Thyroid gland (tissue), 4 donors: ENCODE data around the gene TMEM52.

ENCODE experiments used
- CTCF ChIP-seq, 6 experiments: fragments of 200-600 bp in 3 of 6; fragments of 450-650 bp in 3 of 6; sonication (generic) in 3 of 6; IDR thresholded peaks; one replicate each; pipeline ENCODE4 v1.5.1; 2016 to 2019; ENCODE audit warnings: antibody characterized with exemption in 6 of 6, mild to moderate bottlenecking in 2 of 6, inconsistent platforms in 1 of 6, moderate library complexity in 1 of 6
- POLR2A ChIP-seq, 2 donors: fragments of 450-650 bp; IDR thresholded peaks; one replicate each; pipeline ENCODE4 v1.6.1; 2017; ENCODE audit warnings: antibody characterized with exemption in 2 of 2, mild to moderate bottlenecking in 2 of 2, moderate library complexity in 1 of 2

DNA sequence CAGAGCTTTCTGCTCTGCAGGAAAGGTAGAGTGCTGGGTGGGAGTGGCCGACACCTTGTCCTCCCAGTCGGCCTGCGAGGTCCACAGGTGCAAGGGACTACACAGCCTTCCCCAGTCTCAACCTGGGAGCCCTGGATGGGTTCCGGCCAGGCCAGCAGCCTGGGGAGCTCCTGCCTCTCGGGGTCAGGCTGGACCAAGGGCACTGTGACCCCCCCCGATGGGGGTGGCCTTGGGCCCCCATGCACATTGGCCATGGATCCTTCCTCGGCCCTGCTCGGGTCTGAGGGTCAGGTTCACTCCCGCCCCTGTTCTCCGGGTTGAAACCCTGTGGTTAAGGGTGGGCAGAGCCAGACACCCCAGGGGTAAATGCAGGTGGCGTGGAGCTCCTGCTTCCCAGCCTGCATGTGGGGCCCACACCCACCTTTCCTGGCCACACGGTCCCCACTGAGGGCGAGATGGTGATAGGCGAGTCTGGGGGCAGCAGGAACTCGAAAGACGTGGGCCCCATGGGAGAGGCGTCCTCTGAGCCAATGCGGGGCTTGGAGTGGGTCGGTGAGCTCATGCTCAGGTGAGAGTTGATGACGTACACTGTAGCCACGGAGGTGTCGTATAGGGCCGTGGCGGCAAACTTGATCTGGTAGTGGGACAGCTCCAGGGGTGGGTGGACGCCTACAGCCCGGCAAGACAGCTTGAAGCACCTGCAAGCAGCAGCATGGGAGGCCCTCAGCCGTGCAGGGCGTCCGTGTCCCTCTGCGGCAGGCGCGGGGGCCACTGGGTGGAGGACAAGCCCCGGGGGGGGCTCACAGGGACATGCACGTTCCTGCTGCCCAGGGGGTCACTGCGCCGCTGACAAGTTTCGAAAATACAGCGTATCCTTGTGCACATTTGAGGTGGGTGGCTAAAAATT, 10.8 kb upstream of the TMEM52 start:
- TF ChIP-seq CTCF (IDR thresholded peaks at IDR 0.05), result no peak
- TF ChIP-seq POLR2A (IDR thresholded peaks at IDR 0.05), result no peak
